HCT116 (cell line): ENCODE measurements around the gene CCDC179. TPM values are rescaled to one million over a fixed set of nuclear protein-coding genes. Genes with fewer than 3 reads are reported as not detected.

Experiments
- ATAC-seq: fragments of 200-7000 bp; cut with Tn5 transposase; 2 replicates; pipeline ENCODE4 v1.9.1; 2020; ENCODE audit warnings: mild to moderate bottlenecking, moderate library complexity
- BruUV-seq: library from RNA; stranded (reverse); fragments of 400-500 nt; replicated peaks from 2 replicates; lab custom pipeline; 2021; lab: Mats Ljungman, UMichigan
- CTCF ChIA-PET: fragments of 300-600 bp; sonication (Branson Sonifier 250); formaldehyde crosslinking; loops from one replicate; lab custom pipeline; 2021; ENCODE audit warnings: antibody characterized with exemption; lab: Charles Lee
- POLR2A ChIA-PET: fragments of 300-600, 350-600 bp; sonication (Branson Sonifier 250); formaldehyde crosslinking; loops from one replicate; lab custom pipeline; 2021; ENCODE audit warnings: antibody characterized with exemption; lab: Charles Lee
- RAD21 ChIA-PET, 2 experiments: fragments of 300-600 bp; sonication (Branson Sonifier 250); formaldehyde crosslinking; loops; one replicate each; lab custom pipeline; 2023; ENCODE audit warnings: low total read pairs in 2 of 2; ENCODE audit not compliant: uncharacterized antibody in 2 of 2, unreplicated experiment in 2 of 2, low non-redundant PET in 1 of 2; lab: Charles Lee
- DNase-seq: peaks from one replicate; pipeline ENCODE4 v3.0.0-alpha.2; 2010; ENCODE audit warnings: low read depth, low spot score
- H2AFZ ChIP-seq: fragments of 200-600 bp; shearing (Covaris generic), sonication (generic); 2 replicates; pipeline ENCODE4 v1.6.1; 2017; ENCODE audit warnings: low read depth, mixed run types, mixed read lengths, antibody characterized with exemption, low read length; ENCODE audit not compliant: poor library complexity, severe bottlenecking
- H3K27ac ChIP-seq: 2 replicates; pipeline ENCODE4 v1.5.1; 2012; ENCODE audit warnings: low read depth, low read length
- H3K27me3 ChIP-seq: fragments of 200-600 bp; sonication (generic); 2 replicates; pipeline ENCODE4 v1.6.1; 2016; ENCODE audit warnings: mixed run types, low read length, mixed read lengths; ENCODE audit not compliant: insufficient read depth
- H3K36me3 ChIP-seq, 2 experiments: fragments of 200-500 bp in 1 of 2; fragments of 200-600 bp in 1 of 2; sonication (Bioruptor generic) in 1 of 2; sonication (generic) in 1 of 2; 2 replicates each; pipeline versions ENCODE4 v1.5.1 to v1.6.1; 2014 to 2016; ENCODE audit warnings: low read length in 2 of 2, inconsistent platforms in 1 of 2, mixed read lengths in 1 of 2, mixed run types in 1 of 2; ENCODE audit not compliant: insufficient read depth in 2 of 2, control insufficient read depth in 1 of 2
- H3K4me1 ChIP-seq, 2 experiments: fragments of 200-600 bp in 1 of 2; sonication (generic) in 1 of 2; 2 replicates each; pipeline versions ENCODE4 v1.5.1 to v1.6.1; 2012 to 2017; ENCODE audit warnings: low read length in 2 of 2, inconsistent platforms in 1 of 2, mild to moderate bottlenecking in 1 of 2, mixed read lengths in 1 of 2, mixed run types in 1 of 2, moderate library complexity in 1 of 2; ENCODE audit not compliant: insufficient read depth in 2 of 2, control insufficient read depth in 1 of 2
- H3K4me2 ChIP-seq: fragments of 200-600 bp; sonication (generic); 2 replicates; pipeline ENCODE4 v1.6.1; 2017; ENCODE audit warnings: mixed run types, low read length, mixed read lengths
- H3K4me3 ChIP-seq, 2 experiments: fragments of 200-600 bp in 1 of 2; sonication (generic) in 1 of 2; replicated peaks in 1 of 2; 2 replicates each; pipeline ENCODE4 v1.5.1; 2011 to 2016; ENCODE audit warnings: low read length in 2 of 2, control low read depth in 1 of 2, low read depth in 1 of 2, mild to moderate bottlenecking in 1 of 2, mixed read lengths in 1 of 2, mixed run types in 1 of 2
- H3K79me2 ChIP-seq: fragments of 200-600 bp; sonication (generic); 2 replicates; pipeline ENCODE4 v1.6.1; 2017; ENCODE audit warnings: mild to moderate bottlenecking, mixed run types, low read length, moderate library complexity, mixed read lengths; ENCODE audit not compliant: insufficient read depth
- H3K9ac ChIP-seq: fragments of 200-600 bp; sonication (generic); 2 replicates; pipeline ENCODE4 v1.6.1; 2016; ENCODE audit warnings: low read length, mixed read lengths
- H3K9me2 ChIP-seq: fragments of 200-600 bp; sonication (generic), shearing (Covaris generic); 2 replicates; pipeline ENCODE4 v1.6.1; 2017; ENCODE audit warnings: mixed run types, mild to moderate bottlenecking, moderate library complexity; ENCODE audit not compliant: insufficient read depth
- H3K9me3 ChIP-seq, 2 experiments: fragments of 200-500 bp in 1 of 2; fragments of 200-600 bp in 1 of 2; sonication (Bioruptor generic) in 1 of 2; sonication (generic) in 1 of 2; 2 replicates each; pipeline ENCODE4 v1.6.1; 2014 to 2017; ENCODE audit warnings: low read length in 2 of 2, mixed read lengths in 2 of 2, inconsistent platforms in 1 of 2, low read depth in 1 of 2, mild to moderate bottlenecking in 1 of 2, mixed run types in 1 of 2, moderate library complexity in 1 of 2; ENCODE audit not compliant: control insufficient read depth in 1 of 2, insufficient read depth in 1 of 2
- H4K20me1 ChIP-seq: fragments of 200-600 bp; sonication (generic), shearing (Covaris generic); 2 replicates; pipeline ENCODE4 v1.6.1; 2017; ENCODE audit warnings: mixed run types, mild to moderate bottlenecking, moderate library complexity; ENCODE audit not compliant: insufficient read depth
- EGR1 ChIP-seq: IDR thresholded peaks from 2 replicates; pipeline ENCODE4 v1.6.1; 2012; ENCODE audit warnings: low read depth
- ELF1 ChIP-seq: IDR thresholded peaks from 2 replicates; pipeline ENCODE4 v1.6.1; 2012; ENCODE audit warnings: low read depth, borderline replicate concordance
- EZH2 ChIP-seq: fragments of 200-600 bp; sonication (generic); IDR thresholded peaks from 2 replicates; pipeline ENCODE4 v1.6.1; 2017; ENCODE audit warnings: antibody characterized with exemption, mixed run types
- EZH2phosphoT487 ChIP-seq: fragments of 200-600 bp; IDR thresholded peaks from 2 replicates; pipeline ENCODE4 v1.6.1; 2018; ENCODE audit warnings: antibody characterized with exemption, borderline replicate concordance
- POLR2A ChIP-seq: IDR thresholded peaks from 2 replicates; pipeline ENCODE4 v1.7.0; 2011; ENCODE audit warnings: borderline replicate concordance; ENCODE audit not compliant: insufficient read depth, insufficient read length; ENCODE audit errors: extremely low read depth
- POLR2AphosphoS5 ChIP-seq: IDR thresholded peaks from 2 replicates; pipeline ENCODE4 v1.6.1; 2011; ENCODE audit warnings: mild to moderate bottlenecking, low read depth, low read length, moderate library complexity
- RAD21 ChIP-seq: IDR thresholded peaks from 2 replicates; pipeline ENCODE4 v1.6.1; 2012; ENCODE audit warnings: low read depth, mild to moderate bottlenecking
- SIN3A ChIP-seq: IDR thresholded peaks from 2 replicates; pipeline ENCODE4 v1.6.1; 2012; ENCODE audit warnings: low read depth
- SP1 ChIP-seq: IDR thresholded peaks from 2 replicates; pipeline ENCODE4 v1.6.1; 2012; ENCODE audit warnings: low read depth
- SRF ChIP-seq: IDR thresholded peaks from 2 replicates; pipeline ENCODE4 v1.6.1; 2012; ENCODE audit warnings: low read depth
- TCF7L2 ChIP-seq: IDR thresholded peaks from 2 replicates; pipeline ENCODE4 v1.7.0; 2011; ENCODE audit warnings: borderline replicate concordance, inconsistent platforms; ENCODE audit not compliant: insufficient read depth, insufficient read length; ENCODE audit errors: extremely low read depth
- ZFX ChIP-seq: fragments of 450-650 bp; IDR thresholded peaks from 2 replicates; pipeline ENCODE4 v1.6.1; 2017
- intact Hi-C: fragments of 100-400 bp; cut with micrococcal nuclease; formaldehyde crosslinking; loops from 2 replicates; pipeline ENCODE4 v1.10.0; 2022
- total RNA-seq: library from RNA; stranded (reverse); gene quantifications from one replicate; pipeline ENCODE4 v1.2.1, GENCODE V29; 2021; ENCODE audit not compliant: unreplicated experiment
- TF ChIP-seq, protein P1 (sequence below): IDR thresholded peaks from 2 replicates; pipeline ENCODE4 v1.6.1; 2012
- TF ChIP-seq, protein P2 (sequence below): IDR thresholded peaks from 2 replicates; pipeline ENCODE4 v1.6.1; 2012
- TF ChIP-seq, protein P3 (sequence below): IDR thresholded peaks from 2 replicates; pipeline ENCODE4 v1.6.1; 2012; ENCODE audit warnings: low read depth
- TF ChIP-seq, protein P4 (sequence below), 3 experiments: fragments of 200-600 bp in 1 of 3; sonication (generic) in 1 of 3; IDR thresholded peaks in 2 of 3; conservative IDR thresholded peaks in 1 of 3; 2 replicates each; pipeline ENCODE4 v1.5.1; 2012 to 2017; ENCODE audit warnings: low read depth in 2 of 3, low read length in 2 of 3, antibody characterized with exemption in 1 of 3, borderline replicate concordance in 1 of 3, control low read depth in 1 of 3, mild to moderate bottlenecking in 1 of 3, mixed read lengths in 1 of 3, mixed run types in 1 of 3, moderate library complexity in 1 of 3; ENCODE audit not compliant: insufficient read depth in 1 of 3
- TF ChIP-seq, protein P5 (sequence below): IDR thresholded peaks from 2 replicates; pipeline ENCODE4 v1.6.1; 2011; ENCODE audit warnings: mild to moderate bottlenecking, low read length, moderate library complexity; ENCODE audit not compliant: insufficient replicate concordance; ENCODE audit errors: extremely low read depth

Gene CCDC179
- total RNA-seq, 1 experiment from 2014 or later: not detected

DNA sequence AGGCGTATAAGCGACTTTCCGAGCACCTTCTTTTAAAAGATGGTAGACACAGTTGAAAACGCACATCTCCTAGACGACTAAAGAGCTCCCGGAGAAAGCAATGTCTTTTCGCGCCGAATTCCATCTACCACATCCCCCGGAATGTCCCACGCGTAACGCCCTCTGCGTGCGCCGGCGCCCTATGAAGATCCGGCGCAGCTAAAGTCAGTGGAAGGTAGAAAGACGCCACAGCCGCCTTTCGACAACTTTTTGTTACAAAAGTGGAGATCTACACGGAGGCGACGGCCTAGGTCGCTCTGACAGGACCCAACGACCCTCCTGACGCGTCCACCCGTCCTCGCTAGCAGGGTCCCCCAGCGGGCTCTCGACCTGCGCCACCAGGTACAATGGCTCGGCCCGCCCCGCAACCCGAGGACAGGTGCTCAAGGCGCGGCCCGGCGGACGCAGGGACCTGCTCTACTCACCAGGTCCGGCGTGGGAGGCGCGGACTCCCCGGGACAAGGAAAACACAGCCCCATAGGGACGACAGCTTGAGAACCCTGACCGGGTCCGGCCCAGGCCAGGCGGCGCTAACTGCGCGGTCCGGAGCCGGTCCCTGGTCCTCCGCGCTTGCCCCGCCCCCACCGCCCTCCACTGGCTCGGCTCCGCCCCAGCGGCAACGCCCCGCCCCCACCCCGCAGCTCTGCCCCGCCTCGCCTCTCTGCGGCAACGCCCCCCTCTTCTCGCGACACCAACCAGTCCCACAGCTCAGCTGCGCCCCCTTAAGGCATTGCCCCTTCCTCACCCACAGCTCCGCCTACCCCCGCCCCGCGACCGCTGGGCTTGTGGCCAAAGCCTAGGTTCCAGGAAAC lies 30.8 kb downstream of the CCDC179 start, which contains the start of gene SVIP:
Gene SVIP (minus strand): TSS at position 571 of the 851 bp plus-strand sequence. CDS start 53 bp downstream, at position 518.
- peak within 1 kb of the TSS; percentile 96 for H2AFZ ChIP-seq
- POLR2A ChIA-PET: interaction anchor here (0.6 to 1.4 kb wide), 5 partner anchors 8 to 122 kb away, joined by 3 to 6 read pairs (median 4); no protein-coding TSS in a partner anchor
- no TSS peak for BruUV-seq
- TF ChIP-seq RAD21 (peak; percentile 40; the same call in 1 of the 2 replicates), EGR1 (peak; percentile 44; the same call in 1 of the 2 replicates), SRF (no peak), SIN3A (peak; percentile 36; the same call in 1 of the 2 replicates), ZFX (peak; percentile 58), EZH2 (no peak), ELF1 (no peak), TCF7L2 (peak; percentile 45), POLR2AphosphoS5 (peak; percentile 77), POLR2A (peak; percentile 26), SP1 (peak; percentile 50), EZH2phosphoT487 (no peak)
- TF ChIP-seq, protein P1, sequence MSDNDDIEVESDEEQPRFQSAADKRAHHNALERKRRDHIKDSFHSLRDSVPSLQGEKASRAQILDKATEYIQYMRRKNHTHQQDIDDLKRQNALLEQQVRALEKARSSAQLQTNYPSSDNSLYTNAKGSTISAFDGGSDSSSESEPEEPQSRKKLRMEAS: peak; percentile 45
- TF ChIP-seq, protein P2, sequence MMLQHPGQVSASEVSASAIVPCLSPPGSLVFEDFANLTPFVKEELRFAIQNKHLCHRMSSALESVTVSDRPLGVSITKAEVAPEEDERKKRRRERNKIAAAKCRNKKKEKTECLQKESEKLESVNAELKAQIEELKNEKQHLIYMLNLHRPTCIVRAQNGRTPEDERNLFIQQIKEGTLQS: no peak
- TF ChIP-seq, protein P3, sequence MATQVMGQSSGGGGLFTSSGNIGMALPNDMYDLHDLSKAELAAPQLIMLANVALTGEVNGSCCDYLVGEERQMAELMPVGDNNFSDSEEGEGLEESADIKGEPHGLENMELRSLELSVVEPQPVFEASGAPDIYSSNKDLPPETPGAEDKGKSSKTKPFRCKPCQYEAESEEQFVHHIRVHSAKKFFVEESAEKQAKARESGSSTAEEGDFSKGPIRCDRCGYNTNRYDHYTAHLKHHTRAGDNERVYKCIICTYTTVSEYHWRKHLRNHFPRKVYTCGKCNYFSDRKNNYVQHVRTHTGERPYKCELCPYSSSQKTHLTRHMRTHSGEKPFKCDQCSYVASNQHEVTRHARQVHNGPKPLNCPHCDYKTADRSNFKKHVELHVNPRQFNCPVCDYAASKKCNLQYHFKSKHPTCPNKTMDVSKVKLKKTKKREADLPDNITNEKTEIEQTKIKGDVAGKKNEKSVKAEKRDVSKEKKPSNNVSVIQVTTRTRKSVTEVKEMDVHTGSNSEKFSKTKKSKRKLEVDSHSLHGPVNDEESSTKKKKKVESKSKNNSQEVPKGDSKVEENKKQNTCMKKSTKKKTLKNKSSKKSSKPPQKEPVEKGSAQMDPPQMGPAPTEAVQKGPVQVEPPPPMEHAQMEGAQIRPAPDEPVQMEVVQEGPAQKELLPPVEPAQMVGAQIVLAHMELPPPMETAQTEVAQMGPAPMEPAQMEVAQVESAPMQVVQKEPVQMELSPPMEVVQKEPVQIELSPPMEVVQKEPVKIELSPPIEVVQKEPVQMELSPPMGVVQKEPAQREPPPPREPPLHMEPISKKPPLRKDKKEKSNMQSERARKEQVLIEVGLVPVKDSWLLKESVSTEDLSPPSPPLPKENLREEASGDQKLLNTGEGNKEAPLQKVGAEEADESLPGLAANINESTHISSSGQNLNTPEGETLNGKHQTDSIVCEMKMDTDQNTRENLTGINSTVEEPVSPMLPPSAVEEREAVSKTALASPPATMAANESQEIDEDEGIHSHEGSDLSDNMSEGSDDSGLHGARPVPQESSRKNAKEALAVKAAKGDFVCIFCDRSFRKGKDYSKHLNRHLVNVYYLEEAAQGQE: no peak
- TF ChIP-seq, protein P4, sequence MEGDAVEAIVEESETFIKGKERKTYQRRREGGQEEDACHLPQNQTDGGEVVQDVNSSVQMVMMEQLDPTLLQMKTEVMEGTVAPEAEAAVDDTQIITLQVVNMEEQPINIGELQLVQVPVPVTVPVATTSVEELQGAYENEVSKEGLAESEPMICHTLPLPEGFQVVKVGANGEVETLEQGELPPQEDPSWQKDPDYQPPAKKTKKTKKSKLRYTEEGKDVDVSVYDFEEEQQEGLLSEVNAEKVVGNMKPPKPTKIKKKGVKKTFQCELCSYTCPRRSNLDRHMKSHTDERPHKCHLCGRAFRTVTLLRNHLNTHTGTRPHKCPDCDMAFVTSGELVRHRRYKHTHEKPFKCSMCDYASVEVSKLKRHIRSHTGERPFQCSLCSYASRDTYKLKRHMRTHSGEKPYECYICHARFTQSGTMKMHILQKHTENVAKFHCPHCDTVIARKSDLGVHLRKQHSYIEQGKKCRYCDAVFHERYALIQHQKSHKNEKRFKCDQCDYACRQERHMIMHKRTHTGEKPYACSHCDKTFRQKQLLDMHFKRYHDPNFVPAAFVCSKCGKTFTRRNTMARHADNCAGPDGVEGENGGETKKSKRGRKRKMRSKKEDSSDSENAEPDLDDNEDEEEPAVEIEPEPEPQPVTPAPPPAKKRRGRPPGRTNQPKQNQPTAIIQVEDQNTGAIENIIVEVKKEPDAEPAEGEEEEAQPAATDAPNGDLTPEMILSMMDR (IDR thresholded peaks at IDR 0.05 in 2 of 3, conservative IDR thresholded peaks at IDR 0.05 in 1 of 3; ENCODE audit: borderline replicate concordance in 1 of 3, insufficient read depth in 1 of 3, low read depth in 2 of 3, low read length in 2 of 3): peak; percentile 50 to 62 (median 60); a peak in 5 of 6 replicates
- TF ChIP-seq, protein P5, sequence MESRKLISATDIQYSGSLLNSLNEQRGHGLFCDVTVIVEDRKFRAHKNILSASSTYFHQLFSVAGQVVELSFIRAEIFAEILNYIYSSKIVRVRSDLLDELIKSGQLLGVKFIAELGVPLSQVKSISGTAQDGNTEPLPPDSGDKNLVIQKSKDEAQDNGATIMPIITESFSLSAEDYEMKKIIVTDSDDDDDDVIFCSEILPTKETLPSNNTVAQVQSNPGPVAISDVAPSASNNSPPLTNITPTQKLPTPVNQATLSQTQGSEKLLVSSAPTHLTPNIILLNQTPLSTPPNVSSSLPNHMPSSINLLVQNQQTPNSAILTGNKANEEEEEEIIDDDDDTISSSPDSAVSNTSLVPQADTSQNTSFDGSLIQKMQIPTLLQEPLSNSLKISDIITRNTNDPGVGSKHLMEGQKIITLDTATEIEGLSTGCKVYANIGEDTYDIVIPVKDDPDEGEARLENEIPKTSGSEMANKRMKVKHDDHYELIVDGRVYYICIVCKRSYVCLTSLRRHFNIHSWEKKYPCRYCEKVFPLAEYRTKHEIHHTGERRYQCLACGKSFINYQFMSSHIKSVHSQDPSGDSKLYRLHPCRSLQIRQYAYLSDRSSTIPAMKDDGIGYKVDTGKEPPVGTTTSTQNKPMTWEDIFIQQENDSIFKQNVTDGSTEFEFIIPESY: peak; percentile 93

More for the DNA sequence above, 30.8 kb downstream of the CCDC179 start, which contains the start of gene SVIP:
- Histone ChIP-seq H3K4me1 (peaks cover 0 to 26% of the 10 kb centered on the region in 2 experiments; a peak in 3 of 4 replicates), H3K27ac (peak within 1 kb of the TSS; percentile 81), H4K20me1 (no peaks in the 10 kb centered on the region), H3K4me2 (peak within 1 kb of the TSS; percentile 89), H3K36me3 (no peaks in the 10 kb centered on the region; a peak in 1 of 4 replicates), H3K9ac (peak within 1 kb of the TSS; percentile 68), H3K4me3 (peak within 1 kb of the TSS; percentile 73 to 81), H3K9me3 (no peaks in the 10 kb centered on the region), H3K27me3 (no peaks in the 10 kb centered on the region), H3K9me2 (no peaks in the 10 kb centered on the region), H3K79me2 (peaks cover 4% of the 10 kb centered on the region; the same call in 1 of the 2 replicates)
- peak; percentile 90 for ATAC-seq
- ChIA-PET RAD21 (interaction anchor here in 1 of 2 experiments (1.0 kb wide), 1 partner anchor 42 kb away, joined by 4 read pairs; no protein-coding TSS in a partner anchor), CTCF (interaction anchor here (1.1 to 1.7 kb wide), 5 partner anchors 9 to 47 kb away, joined by 3 to 8 read pairs (median 3); no protein-coding TSS in a partner anchor)
- peak; percentile 87 for DNase-seq
- intact Hi-C loops: no loop called here
